Lower lobe of right lung (tissue), 2 donors: ENCODE measurements around the gene TENT4A. TPM values are rescaled to one million over a fixed set of nuclear protein-coding genes. Genes with fewer than 3 reads are reported as not detected.
A peak's percentile ranks its signal among the peaks of the same experiment; 100 is the strongest.

Experiments used
- ATAC-seq, 2 donors: fragments of 200-7000 bp; cut with Tn5 transposase; one replicate each; pipeline ENCODE4 v1.9.1; 2020 to 2022; ENCODE audit warnings: mild to moderate bottlenecking in 2 of 2, moderate library complexity in 2 of 2
- DNase-seq: peaks from one replicate; pipeline ENCODE4 v3.0.0-alpha.2; 2020
- H3K27ac ChIP-seq: fragments of 200-600 bp; one replicate; pipeline ENCODE4 v1.8.0; 2022
- H3K27me3 ChIP-seq: fragments of 200-600 bp; one replicate; pipeline ENCODE4 v1.8.0; 2022; ENCODE audit warnings: low read depth
- H3K36me3 ChIP-seq: fragments of 200-600 bp; one replicate; pipeline ENCODE4 v1.8.0; 2022; ENCODE audit warnings: mild to moderate bottlenecking
- H3K4me1 ChIP-seq: fragments of 200-600 bp; one replicate; pipeline ENCODE4 v1.8.0; 2022
- H3K4me3 ChIP-seq: fragments of 200-600 bp; one replicate; pipeline ENCODE4 v1.8.0; 2022; ENCODE audit warnings: mild to moderate bottlenecking
- H3K9me3 ChIP-seq: fragments of 200-600 bp; one replicate; pipeline ENCODE4 v1.8.0; 2022
- CTCF ChIP-seq: fragments of 200-600 bp; IDR thresholded peaks from one replicate; pipeline ENCODE4 v1.8.0; 2022; ENCODE audit warnings: antibody characterized with exemption, mild to moderate bottlenecking
- intact Hi-C: fragments of 100-400 bp; cut with DNase I; formaldehyde crosslinking; loops from one replicate; pipeline ENCODE4 v1.11.0; 2022
- total RNA-seq: library from RNA; stranded (reverse); fragmentation: NEBNext Ultra II Directional; extraction: Animal tissue kit (Norgen Biotek cat#: 25700); gene quantifications from one replicate; pipeline ENCODE4 v1.2.1, GENCODE V29; 2021
- donor health status: DM: no; HTN: yes; CAD: no; lungs with severe emphysema.

TENT4A gene
- total RNA-seq, 1 donor from 2014 or later: 24.1 TPM

GRCh38 chr5:6715271-6715670, 2.0 kb downstream of the TENT4A start:
- H3K9me3 ChIP-seq: no peaks in the 10 kb centered on the region
- TF ChIP-seq CTCF: no peak
- intact Hi-C loops: no loop called here
- no peak for DNase-seq
- H3K36me3 ChIP-seq: peaks cover 3% of the 10 kb centered on the region
- H3K27me3 ChIP-seq: no peaks in the 10 kb centered on the region
- peak overlapping the region; percentile 68 for H3K27ac ChIP-seq
- peaks cover 53% of the 10 kb centered on the region for H3K4me1 ChIP-seq
- ATAC-seq: no peak
- H3K4me3 ChIP-seq: peak overlapping the region; percentile 68

GRCh38 chr5:6715758-6716628, 2.8 kb downstream of the TENT4A start:
- no peak for DNase-seq
- Histone ChIP-seq H3K4me1 (peaks cover 60% of the 10 kb centered on the region), H3K27me3 (no peaks in the 10 kb centered on the region), H3K4me3 (peak overlapping the region; percentile 68), H3K27ac (no peak overlapping the region), H3K36me3 (peaks cover 3% of the 10 kb centered on the region), H3K9me3 (no peaks in the 10 kb centered on the region)
- intact Hi-C loops: no loop called here
- ATAC-seq: no peak
- TF ChIP-seq CTCF: no peak

- ATAC-seq (no peak), DNase-seq (no peak)
- no peak for TF ChIP-seq CTCF
- H3K4me1 ChIP-seq: peaks cover 67% of the 10 kb centered on the region
- H3K27me3 ChIP-seq: no peaks in the 10 kb centered on the region
- no peaks in the 10 kb centered on the region for H3K9me3 ChIP-seq
- H3K4me3 ChIP-seq: no peak overlapping the region
- intact Hi-C loops: no loop called here
- peaks cover 3% of the 10 kb centered on the region for H3K36me3 ChIP-seq
- H3K27ac ChIP-seq: no peak overlapping the region
Measured at GRCh38 chr5:6716629-6717149, 3.5 kb downstream of the TENT4A start.

- no peaks in the 10 kb centered on the region for H3K9me3 ChIP-seq
- no peaks in the 10 kb centered on the region for H3K27me3 ChIP-seq
- peaks cover 3% of the 10 kb centered on the region for H3K36me3 ChIP-seq
- no peak overlapping the region for H3K4me3 ChIP-seq
- ATAC-seq: no peak
- intact Hi-C loops: no loop called here
- peaks cover 73% of the 10 kb centered on the region for H3K4me1 ChIP-seq
- TF ChIP-seq CTCF: no peak
- H3K27ac ChIP-seq: no peak overlapping the region
- DNase-seq: no peak
Measured at GRCh38 chr5:6717247-6717646, 4.0 kb downstream of the TENT4A start.

- peaks cover 77% of the 10 kb centered on the region for H3K4me1 ChIP-seq
- intact Hi-C loops: no loop called here
- TF ChIP-seq CTCF: no peak
- no peaks in the 10 kb centered on the region for H3K27me3 ChIP-seq
- no peak overlapping the region for H3K27ac ChIP-seq
- no peak for DNase-seq
- no peaks in the 10 kb centered on the region for H3K9me3 ChIP-seq
- peaks cover 3% of the 10 kb centered on the region for H3K36me3 ChIP-seq
- no peak overlapping the region for H3K4me3 ChIP-seq
- ATAC-seq: no peak
Measured at GRCh38 chr5:6717687-6718086, 4.5 kb downstream of the TENT4A start.
